ENCODE results near the gene AAK1. TPM values are rescaled to one million over a fixed set of nuclear protein-coding genes. Genes with fewer than 3 reads are reported as not detected.

The AAK1 gene
- total and polyA plus RNA-seq, 7 experiments from 2014 or later, result 71.5 to 253 (median 191) TPM

DNA sequence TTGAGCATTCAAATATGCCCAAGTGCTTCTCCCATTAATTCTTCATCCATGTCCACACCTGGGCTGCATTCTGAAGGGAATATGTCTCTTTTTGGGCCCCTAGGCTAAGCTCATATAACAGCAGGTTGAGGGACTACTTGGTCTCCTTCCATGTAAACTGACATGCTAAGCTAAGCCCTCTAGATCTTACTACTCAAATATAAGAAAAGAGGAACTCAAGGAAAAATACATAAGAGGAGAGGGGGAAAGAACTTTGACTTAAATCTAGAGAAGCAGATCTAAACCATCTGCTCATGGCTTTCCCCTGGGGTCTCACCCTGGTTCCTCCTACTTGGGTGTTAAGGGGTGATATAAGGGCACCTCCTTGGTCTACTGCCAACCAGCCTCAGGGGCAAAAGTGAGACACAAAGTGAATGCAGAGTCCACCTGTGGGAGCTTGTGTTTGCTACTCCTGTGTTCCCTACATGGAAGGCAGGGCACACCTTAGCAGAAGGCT, 186.5 kb downstream of the AAK1 start:
- Mint-ChIP-seq H3K9me3 (no peaks in the 10 kb centered on the region), H3K27me3 (no peaks in the 10 kb centered on the region), H3K27ac (peak overlapping the region in 8 of 9 donors; percentile 7 to 86 (median 74)), H3K4me1 (peaks cover 8 to 46% (median 29%) of the 10 kb centered on the region in 7 donors), H3K4me3 (no peak overlapping the region), H3K36me3 (peaks cover 0 to 19% (median 15%) of the 10 kb centered on the region in 5 donors)
- Histone ChIP-seq H3K27me3 (ENCODE audit: control insufficient read depth in 2 of 2, insufficient read depth in 2 of 2, low read length in 2 of 2) (no peaks in the 10 kb centered on the region), H3K4me1 (ENCODE audit: control insufficient read depth in 2 of 2, insufficient read depth in 2 of 2, low read length in 2 of 2) (no peaks in the 10 kb centered on the region), H3K36me3 (ENCODE audit: control insufficient read depth in 2 of 3, insufficient read depth in 3 of 3, low read length in 3 of 3) (no peaks in the 10 kb centered on the region), H3K9me3 (ENCODE audit: control insufficient read depth in 2 of 3, low read length in 3 of 3) (no peaks in the 10 kb centered on the region), H3K4me3 (ENCODE audit: low read length) (no peak overlapping the region), H3K27ac (ENCODE audit: low read depth, low read length) (no peak overlapping the region)
- ChIA-PET POLR2A (no interaction called here), CTCF (no interaction called here)
- ATAC-seq (peak; percentile 10), DNase-seq (no peak)
- intact Hi-C loops (cut with micrococcal nuclease), result no loop called here

DNA sequence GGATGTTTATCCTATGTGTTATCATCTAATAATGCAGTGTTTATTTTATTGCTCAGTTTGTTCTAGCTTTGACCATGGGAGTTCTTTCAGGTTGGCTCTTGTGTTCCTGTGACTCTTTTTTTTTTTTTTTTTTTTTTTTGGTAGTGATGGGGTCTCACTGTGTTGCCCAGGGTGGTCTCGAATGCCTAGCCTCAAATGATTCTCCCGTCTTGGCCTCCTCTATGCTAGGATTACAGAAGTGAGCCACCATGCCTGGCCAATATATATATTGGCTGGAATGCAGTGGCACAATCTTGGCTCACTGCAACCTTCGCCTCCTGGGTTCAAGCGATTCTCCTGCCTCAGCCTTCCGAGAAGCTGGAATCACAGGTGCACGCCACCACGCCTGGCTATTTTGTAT, 187.4 kb downstream of the AAK1 start:
- Mint-ChIP-seq H3K4me3 (no peak overlapping the region), H3K9me3 (peaks cover 0 to 1% (median 0%) of the 10 kb centered on the region in 11 donors), H3K27ac (peak overlapping the region in 8 of 9 donors; percentile 2 to 86 (median 73)), H3K36me3 (peaks cover 0 to 11% (median 6%) of the 10 kb centered on the region in 5 donors), H3K27me3 (no peaks in the 10 kb centered on the region), H3K4me1 (peaks cover 8 to 44% (median 29%) of the 10 kb centered on the region in 7 donors)
- ChIA-PET POLR2A (no interaction called here), CTCF (interaction anchor here (0.7 kb wide), 1 partner anchor 1234 kb away, joined by 4 read pairs; no protein-coding TSS in a partner anchor)
- Histone ChIP-seq H3K27me3 (ENCODE audit: control insufficient read depth in 2 of 2, insufficient read depth in 2 of 2, low read length in 2 of 2) (no peaks in the 10 kb centered on the region), H3K9me3 (ENCODE audit: control insufficient read depth in 2 of 3, low read length in 3 of 3) (no peaks in the 10 kb centered on the region), H3K27ac (ENCODE audit: low read depth, low read length) (no peak overlapping the region), H3K4me1 (ENCODE audit: control insufficient read depth in 2 of 2, insufficient read depth in 2 of 2, low read length in 2 of 2) (no peaks in the 10 kb centered on the region), H3K4me3 (ENCODE audit: low read length) (no peak overlapping the region), H3K36me3 (ENCODE audit: control insufficient read depth in 2 of 3, insufficient read depth in 3 of 3, low read length in 3 of 3) (no peaks in the 10 kb centered on the region)
- intact Hi-C loops (cut with micrococcal nuclease), result no loop called here
- ATAC-seq, result no peak
- no peak for DNase-seq

DNA sequence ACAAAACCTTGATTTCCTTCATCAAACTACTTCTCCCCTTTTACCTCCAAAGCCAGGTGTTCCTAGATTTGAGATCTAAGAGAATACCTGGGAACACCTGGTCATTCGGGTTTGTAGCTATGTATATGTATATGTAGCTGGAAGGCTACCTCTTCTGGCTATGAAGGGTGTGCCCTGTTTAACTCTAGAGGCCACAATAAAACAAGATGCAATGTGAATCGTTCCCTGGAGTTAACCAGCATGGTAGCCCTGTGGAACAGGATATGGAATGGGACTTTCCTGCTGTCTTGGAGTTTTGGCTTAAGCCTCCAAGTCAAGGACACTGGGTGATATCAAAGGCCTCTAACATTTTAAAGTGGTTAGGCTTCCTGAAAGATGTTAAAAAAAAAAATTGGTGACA, 188.6 kb downstream of the AAK1 start:
- DNase-seq, result no peak
- H3K27me3 ChIP-seq (ENCODE audit: control insufficient read depth in 2 of 2, insufficient read depth in 2 of 2, low read length in 2 of 2), result no peaks in the 10 kb centered on the region
- Mint-ChIP-seq H3K9me3 (peaks cover 0 to 1% (median 0%) of the 10 kb centered on the region in 11 donors), H3K36me3 (peaks cover 0 to 7% (median 5%) of the 10 kb centered on the region in 5 donors), H3K4me1 (peaks cover 8 to 32% (median 20%) of the 10 kb centered on the region in 7 donors), H3K27me3 (peaks cover 0 to 4% (median 0%) of the 10 kb centered on the region in 5 donors), H3K27ac (peak overlapping the region in 3 of 9 donors; percentile 33 to 76 (median 65)), H3K4me3 (peak overlapping the region in 1 of 10 donors; percentile 6)
- no peaks in the 10 kb centered on the region for H3K4me1 ChIP-seq (ENCODE audit: control insufficient read depth in 2 of 2, insufficient read depth in 2 of 2, low read length in 2 of 2)
- no peaks in the 10 kb centered on the region for H3K9me3 ChIP-seq (ENCODE audit: control insufficient read depth in 2 of 3, low read length in 3 of 3)
- intact Hi-C loops (cut with micrococcal nuclease), result no loop called here
- no peak overlapping the region for H3K4me3 ChIP-seq (ENCODE audit: low read length)
- no peaks in the 10 kb centered on the region for H3K36me3 ChIP-seq (ENCODE audit: control insufficient read depth in 2 of 3, insufficient read depth in 3 of 3, low read length in 3 of 3)
- no peak for ATAC-seq
- CTCF ChIA-PET, result no interaction called here
- H3K27ac ChIP-seq (ENCODE audit: low read depth, low read length), result no peak overlapping the region
- POLR2A ChIA-PET, result interaction anchor here (1.0 kb wide), 1 partner anchor 18 kb away, joined by 4 read pairs; the partner anchor contains the start of gene NFU1

DNA sequence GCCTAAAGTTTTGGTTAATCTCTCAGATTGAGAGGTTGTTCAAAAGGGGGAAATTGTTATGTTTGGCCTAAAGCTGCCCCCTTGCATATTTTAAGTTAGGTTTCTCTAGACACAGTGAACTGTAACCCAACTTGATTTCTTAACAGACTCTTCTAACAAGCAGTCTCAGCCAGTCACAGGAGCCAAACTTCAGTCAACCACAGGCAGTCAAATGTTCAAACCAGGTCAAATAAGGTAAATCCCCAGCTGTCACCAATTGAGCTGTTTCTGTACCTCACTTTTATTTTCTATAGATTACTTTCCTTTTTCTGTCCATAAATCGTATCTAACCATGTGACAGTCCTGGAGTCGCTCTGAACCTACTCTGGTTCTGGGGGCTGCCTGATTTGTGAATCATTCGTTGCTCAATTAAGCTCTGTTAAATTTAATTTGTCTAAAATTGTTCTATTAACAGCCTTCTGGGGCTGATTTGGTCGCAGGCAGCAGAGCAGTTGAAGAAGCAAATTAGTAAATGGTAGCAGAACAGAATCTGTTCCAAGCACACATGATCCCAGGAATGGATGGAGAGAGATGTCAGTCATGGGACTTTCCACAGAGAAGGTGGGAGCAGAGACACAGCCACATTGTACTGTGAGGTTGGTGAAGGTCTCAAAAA, 189.9 kb downstream of the AAK1 start:
- CTCF ChIA-PET, result no interaction called here
- POLR2A ChIA-PET, result no interaction called here
- peaks cover 0 to 6% (median 0%) of the 10 kb centered on the region in 5 donors for H3K27me3 Mint-ChIP-seq
- DNase-seq (no peak), ATAC-seq (no peak)
- H3K4me3 Mint-ChIP-seq, result no peak overlapping the region
- Histone ChIP-seq H3K9me3 (ENCODE audit: control insufficient read depth in 2 of 3, low read length in 3 of 3) (no peaks in the 10 kb centered on the region), H3K36me3 (ENCODE audit: control insufficient read depth in 2 of 3, insufficient read depth in 3 of 3, low read length in 3 of 3) (no peaks in the 10 kb centered on the region), H3K4me1 (ENCODE audit: control insufficient read depth in 2 of 2, insufficient read depth in 2 of 2, low read length in 2 of 2) (no peaks in the 10 kb centered on the region), H3K4me3 (ENCODE audit: low read length) (no peak overlapping the region), H3K27me3 (ENCODE audit: control insufficient read depth in 2 of 2, insufficient read depth in 2 of 2, low read length in 2 of 2) (no peaks in the 10 kb centered on the region), H3K27ac (ENCODE audit: low read depth, low read length) (no peak overlapping the region)
- peaks cover 10 to 25% (median 18%) of the 10 kb centered on the region in 7 donors for H3K4me1 Mint-ChIP-seq
- H3K27ac Mint-ChIP-seq, result peak overlapping the region in 1 of 9 donors; percentile 3
- peaks cover 0 to 5% (median 0%) of the 10 kb centered on the region in 5 donors for H3K36me3 Mint-ChIP-seq
- intact Hi-C loops (cut with micrococcal nuclease), result no loop called here
- H3K9me3 Mint-ChIP-seq, result peaks cover 0 to 1% (median 0%) of the 10 kb centered on the region in 11 donors

DNA sequence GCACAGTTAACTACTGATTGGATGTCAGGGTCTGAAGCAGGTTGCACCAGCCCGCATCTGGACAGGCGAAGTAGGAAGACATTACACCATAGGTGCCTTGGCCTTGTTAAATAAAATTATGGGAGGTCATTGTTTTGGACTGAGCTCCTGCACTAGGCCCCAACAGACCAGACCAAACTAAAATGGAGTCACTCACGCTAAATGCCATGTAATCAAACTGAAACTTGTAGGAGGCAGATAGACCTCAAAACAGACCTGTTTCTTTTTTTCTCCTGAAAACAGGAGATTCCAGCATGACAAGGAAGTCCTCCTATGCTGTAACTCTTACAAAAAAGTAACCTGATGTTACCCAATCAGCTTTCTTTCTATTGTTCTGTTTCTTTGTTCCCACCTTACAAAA, 190.9 kb downstream of the AAK1 start:
- Histone ChIP-seq H3K9me3 (ENCODE audit: control insufficient read depth in 2 of 3, low read length in 3 of 3) (no peaks in the 10 kb centered on the region), H3K27me3 (ENCODE audit: control insufficient read depth in 2 of 2, insufficient read depth in 2 of 2, low read length in 2 of 2) (no peaks in the 10 kb centered on the region), H3K36me3 (ENCODE audit: control insufficient read depth in 2 of 3, insufficient read depth in 3 of 3, low read length in 3 of 3) (no peaks in the 10 kb centered on the region), H3K4me1 (ENCODE audit: control insufficient read depth in 2 of 2, insufficient read depth in 2 of 2, low read length in 2 of 2) (no peaks in the 10 kb centered on the region), H3K4me3 (ENCODE audit: low read length) (no peak overlapping the region), H3K27ac (ENCODE audit: low read depth, low read length) (no peak overlapping the region)
- ChIA-PET CTCF (interaction anchor here (0.6 kb wide), 1 partner anchor 351 kb away, joined by 5 read pairs; no protein-coding TSS in a partner anchor), POLR2A (no interaction called here)
- H3K4me1 Mint-ChIP-seq, result peaks cover 9 to 25% (median 15%) of the 10 kb centered on the region in 7 donors
- ATAC-seq (no peak), DNase-seq (no peak)
- H3K27ac Mint-ChIP-seq, result peak overlapping the region in 2 of 9 donors; percentile 5 to 15
- H3K27me3 Mint-ChIP-seq, result peaks cover 0 to 10% (median 0%) of the 10 kb centered on the region in 5 donors
- intact Hi-C loops (cut with micrococcal nuclease), result no loop called here
- peaks cover 0 to 5% (median 4%) of the 10 kb centered on the region in 5 donors for H3K36me3 Mint-ChIP-seq
- peaks cover 0 to 4% (median 0%) of the 10 kb centered on the region in 11 donors for H3K9me3 Mint-ChIP-seq
- no peak overlapping the region for H3K4me3 Mint-ChIP-seq

DNA sequence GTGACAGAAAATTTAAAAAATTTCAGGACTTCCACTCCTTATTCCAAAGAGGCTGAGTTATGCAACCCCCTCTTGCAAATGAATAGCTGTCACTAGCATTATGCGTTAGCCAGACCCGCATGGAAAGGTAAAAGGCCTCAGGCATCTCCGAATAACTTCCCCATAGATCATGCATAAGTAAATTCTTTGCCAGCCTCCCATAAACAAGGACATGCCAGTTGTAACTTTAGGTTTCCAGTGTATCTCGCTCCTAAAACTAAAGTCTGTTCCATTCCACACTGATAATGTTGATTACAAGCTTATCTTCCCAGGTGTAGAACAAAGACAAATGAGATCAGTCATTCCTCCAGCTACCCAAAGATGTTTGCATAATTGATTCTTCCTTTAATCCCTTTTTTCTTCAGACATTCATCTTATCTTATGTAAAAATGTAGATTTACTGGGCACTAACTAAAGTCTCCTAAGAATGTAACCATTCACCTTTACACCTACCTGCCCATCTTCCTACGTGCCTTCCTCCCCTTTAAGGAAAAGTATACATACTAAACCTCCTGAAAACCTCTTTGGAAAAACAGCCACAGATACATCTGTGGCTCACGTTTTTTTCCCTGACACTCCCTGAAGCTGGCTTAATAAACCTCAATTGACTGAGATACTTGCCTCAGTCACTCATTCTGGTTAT, 192.7 kb downstream of the AAK1 start:
- peaks cover 0 to 13% (median 0%) of the 10 kb centered on the region in 5 donors for H3K27me3 Mint-ChIP-seq
- intact Hi-C loops (cut with micrococcal nuclease), result no loop called here
- ATAC-seq, result no peak
- no peak overlapping the region for H3K27ac ChIP-seq (ENCODE audit: low read depth, low read length)
- H3K36me3 ChIP-seq (ENCODE audit: control insufficient read depth in 2 of 3, insufficient read depth in 3 of 3, low read length in 3 of 3), result no peaks in the 10 kb centered on the region
- POLR2A ChIA-PET, result interaction anchor here (1.5 kb wide), 1 partner anchor 9 kb away, joined by 5 read pairs; no protein-coding TSS in a partner anchor
- peaks cover 1 to 17% (median 8%) of the 10 kb centered on the region in 7 donors for H3K4me1 Mint-ChIP-seq
- no peak overlapping the region for H3K4me3 ChIP-seq (ENCODE audit: low read length)
- no peaks in the 10 kb centered on the region for H3K27me3 ChIP-seq (ENCODE audit: control insufficient read depth in 2 of 2, insufficient read depth in 2 of 2, low read length in 2 of 2)
- H3K9me3 Mint-ChIP-seq, result peaks cover 0 to 4% (median 0%) of the 10 kb centered on the region in 11 donors
- DNase-seq, result no peak
- no peaks in the 10 kb centered on the region for H3K9me3 ChIP-seq (ENCODE audit: control insufficient read depth in 2 of 3, low read length in 3 of 3)
- peaks cover 0 to 9% (median 4%) of the 10 kb centered on the region in 5 donors for H3K36me3 Mint-ChIP-seq
- CTCF ChIA-PET, result no interaction called here
- peak overlapping the region in 1 of 9 donors; percentile 1 for H3K27ac Mint-ChIP-seq
- no peak overlapping the region for H3K4me3 Mint-ChIP-seq
- H3K4me1 ChIP-seq (ENCODE audit: control insufficient read depth in 2 of 2, insufficient read depth in 2 of 2, low read length in 2 of 2), result no peaks in the 10 kb centered on the region
